Colonic mucosa (tissue), 4 donors: ENCODE results near the gene VILL. TPM values are rescaled to one million over a fixed set of nuclear protein-coding genes. Genes with fewer than 3 reads are reported as not detected.
"Not testable (repeated sequence)": the region's sequence is repeated elsewhere in the genome, so short reads cannot be mapped to it uniquely, and the experiment has no call there.

ENCODE experiments used
- DNase-seq: peaks from one replicate; pipeline ENCODE4 v3.0.0-alpha.2; 2020
- H3K27ac ChIP-seq: fragments of 200-600 bp; one replicate; pipeline ENCODE4 v1.8.0; 2021
- H3K27me3 ChIP-seq: fragments of 200-600 bp; one replicate; pipeline ENCODE4 v1.8.0; 2021
- H3K36me3 ChIP-seq: fragments of 200-600 bp; one replicate; pipeline ENCODE4 v1.8.0; 2021
- H3K4me1 ChIP-seq: fragments of 200-600 bp; one replicate; pipeline ENCODE4 v1.8.0; 2021; ENCODE audit warnings: mild to moderate bottlenecking
- H3K4me3 ChIP-seq: fragments of 200-600 bp; one replicate; pipeline ENCODE4 v1.8.0; 2021
- H3K9ac ChIP-seq, 2 donors: one replicate each; pipeline ENCODE4 v1.7.0; 2013; ENCODE audit warnings: control low read depth in 2 of 2, low read depth in 2 of 2, low read length in 2 of 2
- H3K9me3 ChIP-seq: fragments of 200-600 bp; one replicate; pipeline ENCODE4 v1.8.0; 2021
- intact Hi-C: fragments of 100-400 bp; cut with DNase I; formaldehyde crosslinking; loops from one replicate; pipeline ENCODE4 v1.14.1; 2022
- total RNA-seq, 2 donors: library from RNA; stranded (reverse); fragmentation: NEBNext Ultra II Directional in 1 of 2; extraction: Animal tissue kit (Norgen Biotek cat#: 25700) in 1 of 2; gene quantifications; one replicate each; pipeline ENCODE4 v1.2.1, GENCODE V29; 2021
- TF ChIP-seq, protein P1 (sequence below): fragments of 200-600 bp; IDR thresholded peaks from one replicate; pipeline ENCODE4 v1.8.0; 2022; ENCODE audit warnings: antibody characterized with exemption, mild to moderate bottlenecking
- donor health status: healthy.
- donor health status: DM: no; HTN: no; CAD: no.
- donor health status: DM: no; HTN: no; CAD: no.

The VILL gene
- total RNA-seq, 2 donors from 2014 or later = 155 to 166 TPM

- peaks cover 22% of the 10 kb centered on the region for H3K4me1 ChIP-seq
- H3K27ac ChIP-seq = peak overlapping the region; percentile 91
- H3K4me3 ChIP-seq = no peak overlapping the region
These were observed 2.8 kb upstream of the VILL start for GRCh38 chr3:37987751-37988179.

GRCh38 chr3:37988376-37988775, 2.2 kb upstream of the VILL start:
- DNase-seq, H3K36me3 ChIP-seq, H3K9me3 ChIP-seq, intact Hi-C loops, H3K4me3 ChIP-seq, H3K27me3 ChIP-seq: not testable (repeated sequence)
- peaks cover 25% of the 10 kb centered on the region for H3K4me1 ChIP-seq
- peak overlapping the region in 1 of 2 donors; percentile 71 for H3K9ac ChIP-seq
- H3K27ac ChIP-seq = peak overlapping the region; percentile 91

More at GRCh38 chr3:37987751-37988179, 2.8 kb upstream of the VILL start:
- TF ChIP-seq, protein P1, sequence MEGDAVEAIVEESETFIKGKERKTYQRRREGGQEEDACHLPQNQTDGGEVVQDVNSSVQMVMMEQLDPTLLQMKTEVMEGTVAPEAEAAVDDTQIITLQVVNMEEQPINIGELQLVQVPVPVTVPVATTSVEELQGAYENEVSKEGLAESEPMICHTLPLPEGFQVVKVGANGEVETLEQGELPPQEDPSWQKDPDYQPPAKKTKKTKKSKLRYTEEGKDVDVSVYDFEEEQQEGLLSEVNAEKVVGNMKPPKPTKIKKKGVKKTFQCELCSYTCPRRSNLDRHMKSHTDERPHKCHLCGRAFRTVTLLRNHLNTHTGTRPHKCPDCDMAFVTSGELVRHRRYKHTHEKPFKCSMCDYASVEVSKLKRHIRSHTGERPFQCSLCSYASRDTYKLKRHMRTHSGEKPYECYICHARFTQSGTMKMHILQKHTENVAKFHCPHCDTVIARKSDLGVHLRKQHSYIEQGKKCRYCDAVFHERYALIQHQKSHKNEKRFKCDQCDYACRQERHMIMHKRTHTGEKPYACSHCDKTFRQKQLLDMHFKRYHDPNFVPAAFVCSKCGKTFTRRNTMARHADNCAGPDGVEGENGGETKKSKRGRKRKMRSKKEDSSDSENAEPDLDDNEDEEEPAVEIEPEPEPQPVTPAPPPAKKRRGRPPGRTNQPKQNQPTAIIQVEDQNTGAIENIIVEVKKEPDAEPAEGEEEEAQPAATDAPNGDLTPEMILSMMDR = no peak
- Histone ChIP-seq H3K36me3 (no peaks in the 10 kb centered on the region), H3K27me3 (no peaks in the 10 kb centered on the region), H3K9me3 (no peaks in the 10 kb centered on the region), H3K9ac (peak overlapping the region; percentile 56 to 71)
- intact Hi-C loops = no loop called here
- DNase-seq = peak; percentile 64

GRCh38 chr3:37988931-37989525, 1.6 kb upstream of the VILL start:
- H3K27me3 ChIP-seq = no peaks in the 10 kb centered on the region
- no peaks in the 10 kb centered on the region for H3K9me3 ChIP-seq
- no peak overlapping the region for H3K27ac ChIP-seq
- no peaks in the 10 kb centered on the region for H3K36me3 ChIP-seq
- H3K9ac ChIP-seq = peak overlapping the region in 1 of 2 donors; percentile 98
- no peak overlapping the region for H3K4me3 ChIP-seq
- DNase-seq = no peak
- H3K4me1 ChIP-seq = peaks cover 28% of the 10 kb centered on the region
- TF ChIP-seq, protein P1 = no peak
- intact Hi-C loops = no loop called here

DNA sequence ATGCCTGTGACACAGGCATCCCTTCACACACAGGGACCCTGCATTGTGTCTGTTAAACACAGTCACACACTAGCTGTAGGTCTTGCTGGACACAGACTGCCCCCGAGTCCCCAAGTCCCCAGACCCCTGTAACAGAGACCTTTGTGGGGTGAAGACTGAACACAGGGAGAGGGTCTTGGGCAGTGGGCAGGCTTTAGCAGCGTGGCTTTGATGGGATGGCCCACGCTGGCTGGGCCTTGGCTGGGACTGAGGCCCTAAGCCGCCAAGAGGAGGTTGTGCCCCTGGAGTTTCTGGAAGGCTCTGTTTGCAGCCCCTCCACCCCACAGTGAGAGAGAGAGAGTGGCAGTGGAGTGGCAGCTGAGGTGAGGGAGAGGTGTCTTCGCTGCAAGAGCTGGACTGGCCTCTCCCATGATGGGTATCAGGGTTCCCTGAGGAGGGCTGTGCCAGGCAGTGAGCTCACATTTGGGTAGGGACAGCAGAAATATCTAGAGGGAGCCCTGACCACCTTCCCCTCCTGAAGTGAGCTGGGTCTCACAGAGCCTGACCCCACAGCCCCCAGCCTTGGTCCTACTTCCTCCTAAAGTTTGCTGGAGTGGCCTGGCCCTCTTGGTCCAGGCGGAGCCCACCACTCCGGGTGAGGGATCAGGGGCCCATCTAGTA, 635 bp upstream of the VILL start:
- intact Hi-C loops = no loop called here
- TF ChIP-seq, protein P1 = no peak
- peak overlapping the region; percentile 85 for H3K27ac ChIP-seq
- H3K27me3 ChIP-seq = no peaks in the 10 kb centered on the region
- H3K36me3 ChIP-seq = no peaks in the 10 kb centered on the region
- H3K9ac ChIP-seq = peak overlapping the region; percentile 64 to 98
- no peaks in the 10 kb centered on the region for H3K9me3 ChIP-seq
- peaks cover 28% of the 10 kb centered on the region for H3K4me1 ChIP-seq
- DNase-seq = no peak
- no peak overlapping the region for H3K4me3 ChIP-seq

DNA sequence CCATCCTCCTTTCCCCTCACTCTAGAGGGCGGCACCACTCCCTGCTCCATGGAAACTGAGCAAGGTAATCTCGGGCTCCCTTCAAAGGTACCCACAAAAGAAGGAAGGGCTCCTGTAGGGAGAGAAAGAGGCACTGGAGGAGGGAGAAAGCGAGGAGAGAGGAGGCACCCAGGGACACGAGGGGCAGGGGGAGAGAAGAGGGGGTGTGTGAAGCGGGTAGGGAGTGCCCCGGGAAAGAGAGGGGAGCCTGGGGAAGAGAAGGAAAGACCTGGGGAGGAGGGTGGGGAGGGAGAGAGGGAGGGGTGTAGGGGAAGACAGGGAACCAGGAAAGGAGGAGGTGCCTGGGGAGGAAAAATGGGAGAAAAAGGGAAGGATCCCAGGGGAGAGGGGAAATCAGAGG, 523 bp downstream of the VILL start:
- TF ChIP-seq, protein P1 = no peak
- Histone ChIP-seq H3K9me3 (no peaks in the 10 kb centered on the region), H3K9ac (peak overlapping the region; percentile 82 to 98), H3K27me3 (no peaks in the 10 kb centered on the region), H3K4me1 (peaks cover 23% of the 10 kb centered on the region), H3K27ac (peak overlapping the region; percentile 85), H3K36me3 (no peaks in the 10 kb centered on the region), H3K4me3 (peak overlapping the region; percentile 31)
- DNase-seq = no peak
- intact Hi-C loops = no loop called here

- Histone ChIP-seq H3K27me3 (no peaks in the 10 kb centered on the region), H3K9me3 (no peaks in the 10 kb centered on the region), H3K4me3 (peak overlapping the region; percentile 31), H3K27ac (peak overlapping the region; percentile 85), H3K36me3 (no peaks in the 10 kb centered on the region), H3K4me1 (peaks cover 17% of the 10 kb centered on the region), H3K9ac (peak overlapping the region; percentile 82 to 98)
- TF ChIP-seq, protein P1 = no peak
- no peak for DNase-seq
- intact Hi-C loops = no loop called here
These were observed 1.2 kb downstream of the VILL start for GRCh38 chr3:37991823-37992222.
